C1 segment of cervical spinal cord (tissue), 14 donors: ENCODE measurements around the gene ARPP19.
"Not testable (repeated sequence)": the region's sequence is repeated elsewhere in the genome, so short reads cannot be mapped to it uniquely, and the experiment has no call there.

Experiments
- DNase-seq, 14 donors: peaks; one replicate each; lab custom pipeline; 2025; lab: John Stamatoyannopoulos, UW

The ARPP19 gene

GRCh38 chr15:52568601-52569585 lies at the start of gene ARPP19:
Gene ARPP19, minus strand, starts transcription at chr15:52569030. Its CDS starts 138 bp downstream, at chr15:52568892.
- DNase-seq = peak; percentile 32 to 96 (median 82)

DNA sequence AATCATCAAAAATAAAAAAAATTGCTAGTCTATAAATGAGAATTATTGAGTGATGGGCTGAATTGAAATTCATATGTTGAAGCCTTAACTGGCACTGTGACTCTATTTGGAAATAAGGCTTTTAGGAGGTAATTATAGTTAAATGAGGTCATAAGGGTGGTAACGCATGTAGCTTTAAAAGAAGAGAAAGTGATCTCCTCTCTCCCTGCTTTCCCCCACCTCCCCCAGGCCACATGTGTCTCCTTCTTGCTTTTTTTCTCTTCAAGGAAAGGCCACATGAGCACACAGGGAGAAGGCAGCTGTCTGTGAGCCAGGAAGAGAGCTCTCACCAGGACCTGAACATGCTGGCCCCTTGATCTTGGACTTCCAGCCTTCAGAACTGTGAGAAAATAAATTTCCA lies 48.2 kb upstream of the ARPP19 start:
- no peak for DNase-seq

DNA sequence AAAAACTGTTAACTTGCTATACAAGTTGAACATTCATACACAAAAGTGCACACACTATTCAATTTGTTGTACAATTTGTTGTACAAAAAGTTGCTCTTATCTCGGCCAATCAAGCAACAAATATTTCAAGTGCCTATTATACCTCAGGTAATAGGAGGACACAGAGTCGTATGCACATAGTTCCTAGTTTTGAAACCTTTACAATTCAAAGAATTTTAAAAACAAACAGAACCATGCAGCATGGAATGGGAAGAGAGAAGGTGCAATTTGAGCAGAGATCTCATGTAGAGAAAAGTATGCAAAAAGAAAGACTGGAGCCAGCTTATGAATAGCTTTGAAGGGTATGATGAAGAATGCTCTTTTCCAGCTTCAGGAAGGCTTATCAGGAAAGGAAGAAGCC lies 46.5 kb upstream of the ARPP19 start:
- DNase-seq = no peak

GRCh38 chr15:52609593-52609992 lies 40.8 kb upstream of the ARPP19 start:
- no peak for DNase-seq

DNA sequence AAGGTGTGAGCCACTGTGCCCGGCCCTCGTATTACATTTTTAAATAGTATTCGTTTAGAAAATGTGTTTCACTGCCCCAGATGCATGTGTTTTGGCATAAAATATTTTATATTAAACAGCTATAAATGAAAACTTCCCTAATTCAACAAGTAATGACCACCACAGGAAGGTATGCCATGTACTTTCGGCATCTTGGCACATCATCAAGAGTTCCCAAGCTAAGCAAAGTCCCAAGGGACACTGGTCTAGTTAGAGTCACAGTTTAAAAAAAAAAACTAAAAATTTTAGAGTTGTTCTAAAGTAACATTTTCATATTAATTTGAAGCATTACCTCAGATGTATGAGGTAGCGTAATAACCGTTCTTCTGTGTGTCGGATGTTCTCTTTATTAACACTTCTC lies 15.6 kb upstream of the ARPP19 start:
- DNase-seq = no peak

DNA sequence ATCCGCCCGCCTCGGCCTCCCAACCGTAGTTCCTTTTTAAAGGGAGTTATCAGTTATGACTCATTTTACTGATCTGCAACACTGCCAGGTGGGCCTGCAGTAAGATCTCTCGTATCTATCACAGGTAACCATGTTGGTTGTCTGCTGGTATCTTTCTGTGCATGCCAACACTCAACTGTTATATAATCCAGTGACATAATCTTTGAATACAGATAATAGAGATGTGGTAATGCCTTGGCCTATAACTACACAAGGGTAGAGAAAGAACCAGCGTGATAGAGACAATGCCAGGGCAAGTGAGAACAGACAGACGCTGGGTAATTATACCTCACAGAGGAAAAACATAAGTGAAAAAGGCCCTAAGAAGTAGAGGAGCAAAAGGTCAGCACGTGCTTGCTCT lies 11.0 kb upstream of the ARPP19 start:
- DNase-seq = no peak

DNA sequence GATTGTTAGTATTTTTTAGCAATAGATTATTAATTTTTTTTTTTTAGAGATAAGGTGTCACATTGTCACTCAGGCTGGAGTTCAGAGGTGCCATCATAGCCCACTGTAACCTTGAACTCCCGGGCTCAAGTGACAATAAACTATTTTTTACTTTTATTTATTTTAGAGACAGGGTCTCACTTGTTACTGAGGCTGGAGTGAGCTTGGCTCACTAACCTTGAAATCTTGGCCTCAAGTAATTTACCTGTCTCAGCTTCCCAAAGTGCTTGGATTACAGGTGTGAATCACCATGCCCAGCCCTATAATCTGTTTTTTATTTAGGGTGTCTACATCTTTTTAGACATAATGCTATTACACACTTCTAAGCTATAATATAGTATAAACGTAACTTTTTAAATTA lies 7.9 kb upstream of the ARPP19 start:
- DNase-seq = no peak

- DNase-seq = not testable (repeated sequence)
Measured at GRCh38 chr15:52575573-52575972, 6.7 kb upstream of the ARPP19 start.

DNA sequence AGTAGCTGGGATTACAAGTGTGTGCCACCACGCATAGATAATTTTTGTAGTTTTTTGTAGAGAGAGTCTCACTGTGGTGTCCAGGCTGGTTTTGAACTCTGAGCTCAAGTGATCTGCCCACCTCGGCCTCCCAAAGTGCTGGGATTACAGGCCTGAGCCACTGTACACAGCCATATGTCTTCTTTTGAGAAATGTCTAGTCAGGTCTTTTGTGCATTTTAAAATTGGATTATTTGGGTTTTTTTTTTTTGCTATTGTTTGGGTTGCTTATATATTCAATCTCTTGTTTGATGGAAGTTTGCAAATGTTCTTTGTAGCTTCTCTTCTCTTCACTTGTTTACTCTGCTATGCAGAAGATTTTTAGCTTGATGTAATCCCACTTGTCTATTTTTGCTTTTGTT lies 6.2 kb upstream of the ARPP19 start:
- DNase-seq = no peak

DNA sequence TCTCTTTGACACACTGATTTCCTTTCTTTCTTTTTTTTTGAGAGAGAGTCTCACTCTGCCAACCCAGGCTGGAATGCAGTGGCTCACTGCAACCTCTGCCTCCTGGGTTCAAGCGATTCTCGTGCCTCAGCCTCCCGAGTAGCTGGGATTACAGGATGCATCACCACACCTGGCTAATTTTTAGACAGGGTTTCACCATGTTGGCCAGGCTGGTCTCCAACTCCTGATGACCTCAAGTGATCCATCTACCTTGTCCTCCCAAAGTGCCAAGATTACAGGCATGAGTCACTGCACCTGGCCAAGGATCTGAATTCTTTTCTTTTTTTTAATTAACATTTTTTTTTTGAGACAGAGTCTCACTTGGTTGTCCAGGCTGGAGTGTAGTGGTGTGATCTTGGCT lies 5.8 kb upstream of the ARPP19 start:
- DNase-seq = not testable (repeated sequence)

- peak in 6 of 14 donors; percentile 13 to 57 (median 43) for DNase-seq
Measured at GRCh38 chr15:52567871-52568600, 794 bp downstream of the ARPP19 start.

DNA sequence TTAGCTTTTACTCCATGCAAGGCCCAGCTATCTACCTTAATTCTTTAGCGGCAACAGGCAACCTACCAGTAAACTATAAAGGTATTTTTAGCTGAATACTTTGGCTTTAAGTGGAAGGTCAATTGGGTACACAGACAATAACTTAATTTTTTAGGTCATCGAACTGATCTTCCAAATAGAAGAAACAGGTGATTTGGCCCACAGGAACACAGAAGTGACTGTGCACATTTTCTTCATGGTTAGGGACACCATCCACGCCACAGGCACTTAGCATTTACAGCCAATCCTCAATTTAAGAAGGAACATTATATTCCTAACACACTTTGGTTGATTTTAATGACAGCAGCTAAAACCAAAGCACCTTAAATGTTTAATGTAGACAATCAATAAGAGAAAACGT lies 1.9 kb downstream of the ARPP19 start:
- peak in 1 of 14 donors; percentile 1 for DNase-seq

- not testable (repeated sequence) for DNase-seq
Measured at GRCh38 chr15:52565417-52566358, 3.1 kb downstream of the ARPP19 start.

DNA sequence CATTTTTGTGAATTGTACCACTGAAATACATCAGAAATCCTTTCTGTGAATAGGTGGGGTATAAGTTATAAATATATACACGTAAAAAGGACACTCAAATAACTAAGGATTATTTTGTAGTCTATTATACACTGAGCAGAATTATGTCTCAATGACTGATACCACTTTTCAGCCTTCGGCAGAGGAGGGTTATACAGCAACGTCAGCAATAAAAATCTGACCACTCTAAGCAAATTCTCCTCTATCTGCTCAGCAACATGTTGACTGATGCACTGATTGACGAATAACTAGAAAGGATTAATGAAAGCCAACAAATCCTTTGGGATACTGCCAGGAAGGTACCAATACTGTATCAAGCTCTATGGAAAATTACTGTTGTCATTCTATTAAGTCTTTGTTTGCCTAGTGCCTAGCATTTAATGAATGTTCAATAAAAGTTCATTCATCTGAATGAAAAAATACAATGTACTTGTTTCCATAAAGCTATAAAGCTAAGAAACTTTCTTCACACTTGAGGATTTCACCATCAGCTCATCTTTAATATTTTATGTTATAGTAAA lies 5.2 kb downstream of the ARPP19 start:
- no peak for DNase-seq

DNA sequence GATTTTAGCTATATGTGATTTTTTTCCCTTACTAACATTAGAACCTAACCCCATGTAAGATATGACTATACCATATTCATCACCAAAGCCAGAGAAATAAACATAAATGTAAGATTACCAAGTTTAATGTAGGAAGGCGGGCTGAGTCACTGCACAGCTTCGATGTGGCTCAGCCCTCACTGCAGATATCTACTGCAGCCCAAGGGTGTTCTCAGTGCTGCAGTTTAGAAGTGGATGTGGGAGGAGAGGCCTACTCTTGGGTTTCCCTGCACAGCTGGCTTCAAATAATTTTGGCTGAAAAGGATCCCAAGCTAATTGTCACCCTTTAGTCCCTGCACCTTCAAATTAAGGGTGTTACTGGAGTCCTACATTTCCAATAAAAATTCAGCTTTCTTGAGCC lies 9.3 kb downstream of the ARPP19 start:
- no peak for DNase-seq

GRCh38 chr15:52559022-52559421 lies 9.8 kb downstream of the ARPP19 start:
- DNase-seq = no peak

DNA sequence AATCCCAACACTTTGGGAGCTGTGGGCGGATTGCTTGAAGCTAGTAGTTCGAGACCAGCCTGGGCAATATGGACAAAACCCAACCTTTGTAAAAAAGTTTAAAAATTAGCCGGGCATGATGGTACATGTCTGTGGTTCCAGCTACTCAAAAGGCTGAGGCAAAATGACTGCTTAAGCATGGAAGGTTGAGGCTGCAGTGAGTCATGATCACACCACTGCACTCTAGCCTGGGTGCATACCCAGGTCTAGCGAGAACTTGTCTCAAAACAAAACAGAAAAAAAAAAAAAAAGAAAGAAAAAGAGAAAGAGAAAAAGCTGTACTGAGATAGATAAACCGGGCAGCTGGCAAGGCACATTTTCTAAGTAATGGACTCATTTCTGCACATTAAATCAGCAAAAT lies 10.6 kb downstream of the ARPP19 start:
- DNase-seq = no peak

- DNase-seq = no peak
Measured at GRCh38 chr15:52557274-52557641, 11.6 kb downstream of the ARPP19 start.

- no peak for DNase-seq
Measured at GRCh38 chr15:52556524-52557273, 12.1 kb downstream of the ARPP19 start.

DNA sequence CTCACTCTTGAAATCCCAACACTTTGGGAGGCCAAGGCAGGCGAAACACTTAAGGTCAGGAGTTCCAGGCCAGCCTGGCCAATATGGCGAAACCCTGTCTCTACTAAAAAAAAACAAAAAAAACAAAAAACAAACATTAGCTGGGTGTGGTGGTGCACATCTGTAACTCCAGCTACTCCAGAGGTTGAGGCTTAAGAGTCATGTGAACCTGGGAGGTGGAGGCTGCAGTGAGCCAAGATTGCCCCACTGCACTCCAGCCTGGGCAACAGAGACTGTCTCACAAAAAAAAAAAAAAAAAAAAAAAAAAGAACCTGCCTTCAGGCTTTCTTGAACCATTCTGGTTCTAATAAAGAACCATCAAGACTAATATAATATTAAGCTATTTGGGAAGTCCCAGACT lies 16.5 kb downstream of the ARPP19 start:
- DNase-seq = no peak
